ENCODE data around the gene CCDC137.

CCDC137 gene

GRCh38 chr17:81635973-81636504, 30.5 kb upstream of the CCDC137 start:
- no peak for TF ChIP-seq CTCF (IDR thresholded peaks at IDR 0.05; ENCODE audit: low read depth, low read length, missing control alignments)
- no peak for DNase-seq (ENCODE audit: extremely low read depth, low read depth)
- peak overlapping the region; percentile 61 for H3K4me3 ChIP-seq (replicated peaks; ENCODE audit: low read depth, low read length)

GRCh38 chr17:81636505-81637288, 29.8 kb upstream of the CCDC137 start, which contains the start of the genes NPLOC4 and TSPAN10:
NPLOC4 (minus strand) TSS chr17:81637112; CDS start chr17:81636930, 182 bp downstream.
TSPAN10 (plus strand) TSS chr17:81637196; CDS start chr17:81642413, 5,217 bp downstream.
- TF ChIP-seq CTCF (IDR thresholded peaks at IDR 0.05; ENCODE audit: low read depth, low read length, missing control alignments) = no peak
- H3K4me3 ChIP-seq (replicated peaks; ENCODE audit: low read depth, low read length) = peak within 1 kb of the TSS; percentile 61
- DNase-seq (ENCODE audit: extremely low read depth, low read depth) = peak; percentile 45

- DNase-seq (ENCODE audit: extremely low read depth, low read depth) = no peak
- H3K4me3 ChIP-seq (replicated peaks; ENCODE audit: low read depth, low read length) = no peak overlapping the region
Measured at GRCh38 chr17:81638683-81639082, 27.9 kb upstream of the CCDC137 start.

GRCh38 chr17:81640011-81640410, 26.5 kb upstream of the CCDC137 start:
- no peak overlapping the region for H3K4me3 ChIP-seq (replicated peaks; ENCODE audit: low read depth, low read length)
- no peak for TF ChIP-seq CTCF (IDR thresholded peaks at IDR 0.05; ENCODE audit: low read depth, low read length, missing control alignments)
- DNase-seq (ENCODE audit: extremely low read depth, low read depth) = no peak

More at GRCh38 chr17:81638683-81639082, 27.9 kb upstream of the CCDC137 start:
- no peak for TF ChIP-seq CTCF (IDR thresholded peaks at IDR 0.05; ENCODE audit: low read depth, low read length, missing control alignments)

GRCh38 chr17:81641825-81642489, 24.6 kb upstream of the CCDC137 start:
- no peak for DNase-seq (ENCODE audit: extremely low read depth, low read depth)
- H3K4me3 ChIP-seq (replicated peaks; ENCODE audit: low read depth, low read length) = no peak overlapping the region
- no peak for TF ChIP-seq CTCF (IDR thresholded peaks at IDR 0.05; ENCODE audit: low read depth, low read length, missing control alignments)

- DNase-seq (ENCODE audit: extremely low read depth, low read depth) = no peak
- no peak overlapping the region for H3K4me3 ChIP-seq (replicated peaks; ENCODE audit: low read depth, low read length)
- TF ChIP-seq CTCF (IDR thresholded peaks at IDR 0.05; ENCODE audit: low read depth, low read length, missing control alignments) = no peak
Measured at GRCh38 chr17:81644496-81644895, 22.0 kb upstream of the CCDC137 start.

Data from HFF-Myc (cell line).